OCI-LY7 (cell line): ENCODE measurements around the gene FAM114A1. TPM values are rescaled to one million over a fixed set of nuclear protein-coding genes. Genes with fewer than 3 reads are reported as not detected.
"Not testable (repeated sequence)": the region's sequence is repeated elsewhere in the genome, so short reads cannot be mapped to it uniquely, and the experiment has no call there.

Source experiments
- BruUV-seq: library from RNA; stranded (reverse); fragments of 400-500 nt; replicated peaks from 2 replicates; lab custom pipeline; 2021; lab: Mats Ljungman, UMichigan
- CTCF ChIA-PET: fragments of 300-600 bp; sonication (Branson Sonifier 250); formaldehyde crosslinking; loops from one replicate; lab custom pipeline; 2022; ENCODE audit warnings: antibody characterized with exemption; ENCODE audit not compliant: unreplicated experiment; lab: Charles Lee
- POLR2A ChIA-PET: fragments of 300-600 bp; sonication (Branson Sonifier 250); formaldehyde crosslinking; loops from one replicate; lab custom pipeline; 2022; ENCODE audit warnings: antibody characterized with exemption; lab: Charles Lee
- DNase-seq: peaks from one replicate; pipeline ENCODE4 v3.0.0-alpha.2; 2015; ENCODE audit warnings: low spot score
- H2AFZ ChIP-seq: fragments of 200-600 bp; sonication (generic), shearing (Covaris generic); 2 replicates; pipeline ENCODE4 v1.6.1; 2014; ENCODE audit warnings: mild to moderate bottlenecking, antibody characterized with exemption, low read length, moderate library complexity
- H3K27ac ChIP-seq: fragments of 200-600 bp; sonication (generic); 2 replicates; pipeline ENCODE4 v1.5.1; 2014; ENCODE audit warnings: mixed run types, low read depth, mild to moderate bottlenecking, moderate library complexity, low read length, inconsistent platforms; ENCODE audit not compliant: poor library complexity, severe bottlenecking
- H3K36me3 ChIP-seq: fragments of 200-600 bp; sonication (generic); 2 replicates; pipeline ENCODE4 v1.6.1; 2014; ENCODE audit warnings: mild to moderate bottlenecking, antibody characterized with exemption, low read length, moderate library complexity, mixed read lengths; ENCODE audit not compliant: insufficient read depth
- H3K4me1 ChIP-seq: fragments of 200-600 bp; sonication (generic); 2 replicates; pipeline ENCODE4 v1.5.1; 2014; ENCODE audit warnings: mild to moderate bottlenecking, low read length; ENCODE audit not compliant: insufficient read depth, poor library complexity, severe bottlenecking
- H3K4me2 ChIP-seq: fragments of 200-600 bp; sonication (generic); 2 replicates; pipeline ENCODE4 v1.6.1; 2014; ENCODE audit warnings: mild to moderate bottlenecking, low read length
- H3K4me3 ChIP-seq: fragments of 200-600 bp; sonication (generic); 2 replicates; pipeline ENCODE4 v1.5.1; 2014; ENCODE audit warnings: mild to moderate bottlenecking, low read depth, low read length; ENCODE audit not compliant: poor library complexity, severe bottlenecking
- H3K79me2 ChIP-seq: fragments of 200-600 bp; sonication (generic); 2 replicates; pipeline ENCODE4 v1.6.1; 2016; ENCODE audit warnings: low read depth, mild to moderate bottlenecking, low read length, moderate library complexity, mixed read lengths; ENCODE audit not compliant: insufficient read depth
- H3K9me2 ChIP-seq: fragments of 200-600 bp; sonication (generic); 2 replicates; pipeline ENCODE4 v1.6.1; 2016; ENCODE audit warnings: mild to moderate bottlenecking, low read length, mixed read lengths; ENCODE audit not compliant: insufficient read depth
- H3K9me3 ChIP-seq: fragments of 200-600 bp; sonication (generic); 2 replicates; pipeline ENCODE4 v1.6.1; 2014; ENCODE audit warnings: mild to moderate bottlenecking, mixed run types, low read length, mixed read lengths
- H4K20me1 ChIP-seq: fragments of 200-600 bp; sonication (generic); 2 replicates; pipeline ENCODE4 v1.6.1; 2014; ENCODE audit warnings: mild to moderate bottlenecking, antibody characterized with exemption, low read length, moderate library complexity, mixed read lengths; ENCODE audit not compliant: insufficient read depth
- CTCF ChIP-seq: fragments of 200-600 bp; sonication (generic); conservative IDR thresholded peaks from 2 replicates; pipeline ENCODE4 v1.5.1; 2014; ENCODE audit warnings: mild to moderate bottlenecking, antibody characterized with exemption, low read length, moderate library complexity, mixed read lengths
- EZH2phosphoT487 ChIP-seq: fragments of 200-600 bp; sonication (generic); IDR thresholded peaks from 2 replicates; pipeline ENCODE4 v1.6.1; 2018; ENCODE audit warnings: low read depth, borderline replicate concordance, mild to moderate bottlenecking, mixed run types, antibody characterized with exemption, low read length, moderate library complexity, mixed read lengths
- intact Hi-C: fragments of 100-400 bp; cut with micrococcal nuclease; formaldehyde crosslinking; loops from one replicate; pipeline ENCODE4 v1.10.0; 2022; ENCODE audit not compliant: unreplicated experiment
- total RNA-seq, 2 experiments: library from RNA; depleted of rRNA in 1 of 2; stranded (reverse); fragments of >200 nt in 1 of 2; shearing (Covaris generic) in 1 of 2; gene quantifications; 2 replicates each; pipeline ENCODE4 v1.2.3, GENCODE V29; 2014 to 2022

The FAM114A1 gene
- total RNA-seq, 2 experiments from 2014 or later, result not detected

GRCh38 chr4:38909015-38909414, 41.4 kb downstream of the FAM114A1 start:
- H3K4me2 ChIP-seq, result no peak overlapping the region
- H2AFZ ChIP-seq, result no peak overlapping the region
- intact Hi-C loops, result no loop called here
- no TSS peak for BruUV-seq
- H3K79me2 ChIP-seq, result no peaks in the 10 kb centered on the region
- DNase-seq, result no peak
- no peaks in the 10 kb centered on the region for H3K9me2 ChIP-seq
- ChIA-PET POLR2A (interaction anchor here (0.6 to 2.0 kb wide), 5 partner anchors 75 to 1073 kb away, joined by 3 to 5 read pairs (median 4); no protein-coding TSS in a partner anchor), CTCF (interaction anchor here (0.5 kb wide), 1 partner anchor 789 kb away, joined by 6 read pairs; no protein-coding TSS in a partner anchor)
- no peaks in the 10 kb centered on the region for H4K20me1 ChIP-seq
- H3K4me3 ChIP-seq, result no peak overlapping the region
- no peak for TF ChIP-seq CTCF
- no peak for TF ChIP-seq EZH2phosphoT487
- no peaks in the 10 kb centered on the region for H3K4me1 ChIP-seq
- H3K27ac ChIP-seq, result no peak overlapping the region
- H3K36me3 ChIP-seq, result no peaks in the 10 kb centered on the region
- H3K9me3 ChIP-seq, result no peaks in the 10 kb centered on the region

- no peaks in the 10 kb centered on the region for H4K20me1 ChIP-seq
- TF ChIP-seq EZH2phosphoT487 (no peak), CTCF (no peak)
- H3K4me1 ChIP-seq, result peaks cover 8% of the 10 kb centered on the region
- no peaks in the 10 kb centered on the region for H3K9me2 ChIP-seq
- H3K27ac ChIP-seq, result no peak overlapping the region
- no peaks in the 10 kb centered on the region for H3K79me2 ChIP-seq
- ChIA-PET POLR2A (interaction anchor here (0.7 kb wide), 2 partner anchors 11 to 209 kb away, joined by 3 to 6 read pairs; no protein-coding TSS in a partner anchor), CTCF (no interaction called here)
- DNase-seq, result no peak
- H2AFZ ChIP-seq, result no peak overlapping the region
- BruUV-seq, result no TSS peak
- no peak overlapping the region for H3K4me3 ChIP-seq
- intact Hi-C loops, result no loop called here
- H3K4me2 ChIP-seq, result no peak overlapping the region
- no peaks in the 10 kb centered on the region for H3K9me3 ChIP-seq
- no peaks in the 10 kb centered on the region for H3K36me3 ChIP-seq
Measured at GRCh38 chr4:38911257-38911656, 43.7 kb downstream of the FAM114A1 start.

- H3K9me3 ChIP-seq, result no peaks in the 10 kb centered on the region
- DNase-seq, result peak; percentile 25
- CTCF ChIA-PET, result no interaction called here
Measured at GRCh38 chr4:38914854-38915253, 47.2 kb downstream of the FAM114A1 start.

GRCh38 chr4:38916267-38916666, 48.7 kb downstream of the FAM114A1 start:
- H3K79me2 ChIP-seq, H3K4me3 ChIP-seq, CTCF ChIA-PET, H3K4me2 ChIP-seq, H3K36me3 ChIP-seq, H4K20me1 ChIP-seq, BruUV-seq, DNase-seq, H2AFZ ChIP-seq, H3K4me1 ChIP-seq, H3K9me2 ChIP-seq, H3K9me3 ChIP-seq, intact Hi-C loops, H3K27ac ChIP-seq: not testable (repeated sequence)
- POLR2A ChIA-PET, result interaction anchor here (0.6 kb wide), 1 partner anchor 10 kb away, joined by 4 read pairs; no protein-coding TSS in a partner anchor

More at GRCh38 chr4:38914854-38915253, 47.2 kb downstream of the FAM114A1 start:
- Histone ChIP-seq H3K4me2 (peak overlapping the region; percentile 46), H3K4me1 (peaks cover 8% of the 10 kb centered on the region), H3K9me2 (no peaks in the 10 kb centered on the region), H3K79me2 (no peaks in the 10 kb centered on the region), H2AFZ (peak overlapping the region; percentile 74), H3K4me3 (no peak overlapping the region), H4K20me1 (no peaks in the 10 kb centered on the region), H3K27ac (no peak overlapping the region), H3K36me3 (no peaks in the 10 kb centered on the region)
- intact Hi-C loops, result no loop called here
- POLR2A ChIA-PET, result interaction anchor here (0.6 to 1.0 kb wide), 4 partner anchors 93 to 269 kb away, joined by 3 read pairs; no protein-coding TSS in a partner anchor
- no TSS peak for BruUV-seq
- TF ChIP-seq EZH2phosphoT487 (no peak), CTCF (no peak)
